Fibroblast of skin of abdomen (primary cell): Measurements from ENCODE around the gene SCAP. TPM values are rescaled to one million over a fixed set of nuclear protein-coding genes. Genes with fewer than 3 reads are reported as not detected.
"Not testable (repeated sequence)": the region's sequence is repeated elsewhere in the genome, so short reads cannot be mapped to it uniquely, and the experiment has no call there.

Experiments used
- DNase-seq: peaks from one replicate; pipeline ENCODE4 v3.0.0-alpha.2; 2013
- polyA plus RNA-seq, 2 experiments: library from polyadenylated mRNA; unstranded; fragments of 120-200 nt; gene quantifications; one replicate each; pipeline ENCODE4 v1.2.1, GENCODE V29; 2013; ENCODE audit not compliant: insufficient read length in 2 of 2

Gene SCAP
- 42.6 TPM for polyA plus RNA-seq (2013, experiment 1 of 2; ENCODE audit: insufficient read length)
- 44.2 TPM for polyA plus RNA-seq (2013, experiment 2 of 2; ENCODE audit: insufficient read length)

- peak; percentile 73 for DNase-seq
These were observed at the start of gene SCAP for GRCh38 chr3:47475570-47476329. TSS of gene SCAP (minus strand) at chr3:47475941. CDS start at chr3:47442993, 32,948 bp downstream.

- DNase-seq, result no peak
These were observed 47.8 kb upstream of the SCAP start for GRCh38 chr3:47523310-47524073.

GRCh38 chr3:47522082-47522987 is 46.6 kb upstream of the SCAP start:
- peak; percentile 86 for DNase-seq

- DNase-seq, result no peak
These were observed 45.0 kb upstream of the SCAP start for GRCh38 chr3:47520756-47521155.

- no peak for DNase-seq
These were observed 42.2 kb upstream of the SCAP start for GRCh38 chr3:47517937-47518336.

GRCh38 chr3:47515864-47516319 is 40.2 kb upstream of the SCAP start:
- DNase-seq, result no peak

- no peak for DNase-seq
These were observed 39.4 kb upstream of the SCAP start for GRCh38 chr3:47515100-47515499.

GRCh38 chr3:47513125-47513929 is 37.6 kb upstream of the SCAP start, which contains the start of gene ELP6:
TSS of gene ELP6 (minus strand) at chr3:47513712. CDS start at chr3:47513590, 122 bp downstream.
- DNase-seq, result peak; percentile 97

- peak; percentile 14 for DNase-seq
These were observed 36.8 kb upstream of the SCAP start for GRCh38 chr3:47512416-47513124.

GRCh38 chr3:47505267-47505666 is 29.5 kb upstream of the SCAP start:
- not testable (repeated sequence) for DNase-seq

- no peak for DNase-seq
These were observed 28.4 kb upstream of the SCAP start for GRCh38 chr3:47504113-47504512.

- no peak for DNase-seq
These were observed 27.3 kb upstream of the SCAP start for GRCh38 chr3:47503033-47503432.

- no peak for DNase-seq
These were observed 21.2 kb upstream of the SCAP start for GRCh38 chr3:47496892-47497291.

- DNase-seq, result no peak
These were observed 20.1 kb upstream of the SCAP start for GRCh38 chr3:47495886-47496285.

GRCh38 chr3:47495111-47495510 is 19.4 kb upstream of the SCAP start:
- no peak for DNase-seq

GRCh38 chr3:47491777-47492176 is 16.0 kb upstream of the SCAP start:
- DNase-seq, result no peak

GRCh38 chr3:47491186-47491585 is 15.4 kb upstream of the SCAP start:
- DNase-seq, result no peak

GRCh38 chr3:47487265-47487664 is 11.5 kb upstream of the SCAP start:
- DNase-seq, result no peak

GRCh38 chr3:47485812-47486211 is 10.1 kb upstream of the SCAP start:
- DNase-seq, result no peak

GRCh38 chr3:47482366-47482765 is 6.6 kb upstream of the SCAP start:
- DNase-seq, result no peak

- DNase-seq, result not testable (repeated sequence)
These were observed 6.0 kb upstream of the SCAP start for GRCh38 chr3:47481763-47482162.
